Upper lobe of right lung (tissue), 1 donor: ENCODE measurements around the gene SPI1. TPM values are rescaled to one million over a fixed set of nuclear protein-coding genes. Genes with fewer than 3 reads are reported as not detected.

Experiments
- ATAC-seq: fragments of 200-7000 bp; cut with Tn5 transposase; one replicate; pipeline ENCODE4 v1.9.1; 2020; ENCODE audit warnings: mild to moderate bottlenecking, moderate library complexity
- DNase-seq: peaks from one replicate; pipeline ENCODE4 v3.0.0-alpha.2; 2020
- H3K27ac ChIP-seq: fragments of 200-600 bp; one replicate; pipeline ENCODE4 v1.8.0; 2022
- H3K27me3 ChIP-seq: fragments of 200-600 bp; one replicate; pipeline ENCODE4 v1.8.0; 2022; ENCODE audit warnings: mild to moderate bottlenecking
- H3K36me3 ChIP-seq: fragments of 200-600 bp; one replicate; pipeline ENCODE4 v1.8.0; 2022
- H3K4me1 ChIP-seq: fragments of 200-600 bp; one replicate; pipeline ENCODE4 v1.8.0; 2022
- H3K4me3 ChIP-seq: fragments of 200-600 bp; one replicate; pipeline ENCODE4 v1.8.0; 2022; ENCODE audit warnings: mild to moderate bottlenecking
- H3K9me3 ChIP-seq: fragments of 200-600 bp; one replicate; pipeline ENCODE4 v1.8.0; 2022
- intact Hi-C: fragments of 100-400 bp; cut with DNase I; formaldehyde crosslinking; loops from one replicate; pipeline ENCODE4 v1.11.0; 2022
- total RNA-seq: library from RNA; stranded (reverse); fragmentation: NEBNext Ultra II Directional; extraction: Animal tissue kit (Norgen Biotek cat#: 25700); gene quantifications from one replicate; pipeline ENCODE4 v1.2.1, GENCODE V29; 2021
- TF ChIP-seq, protein P1 (sequence below): fragments of 200-600 bp; IDR thresholded peaks from one replicate; pipeline ENCODE4 v1.8.0; 2022; ENCODE audit warnings: antibody characterized with exemption
- donor health status: DM: no; HTN: yes; CAD: no; lungs with severe emphysema.

Gene SPI1
- total RNA-seq, 1 donor from 2014 or later = 168 TPM

DNA sequence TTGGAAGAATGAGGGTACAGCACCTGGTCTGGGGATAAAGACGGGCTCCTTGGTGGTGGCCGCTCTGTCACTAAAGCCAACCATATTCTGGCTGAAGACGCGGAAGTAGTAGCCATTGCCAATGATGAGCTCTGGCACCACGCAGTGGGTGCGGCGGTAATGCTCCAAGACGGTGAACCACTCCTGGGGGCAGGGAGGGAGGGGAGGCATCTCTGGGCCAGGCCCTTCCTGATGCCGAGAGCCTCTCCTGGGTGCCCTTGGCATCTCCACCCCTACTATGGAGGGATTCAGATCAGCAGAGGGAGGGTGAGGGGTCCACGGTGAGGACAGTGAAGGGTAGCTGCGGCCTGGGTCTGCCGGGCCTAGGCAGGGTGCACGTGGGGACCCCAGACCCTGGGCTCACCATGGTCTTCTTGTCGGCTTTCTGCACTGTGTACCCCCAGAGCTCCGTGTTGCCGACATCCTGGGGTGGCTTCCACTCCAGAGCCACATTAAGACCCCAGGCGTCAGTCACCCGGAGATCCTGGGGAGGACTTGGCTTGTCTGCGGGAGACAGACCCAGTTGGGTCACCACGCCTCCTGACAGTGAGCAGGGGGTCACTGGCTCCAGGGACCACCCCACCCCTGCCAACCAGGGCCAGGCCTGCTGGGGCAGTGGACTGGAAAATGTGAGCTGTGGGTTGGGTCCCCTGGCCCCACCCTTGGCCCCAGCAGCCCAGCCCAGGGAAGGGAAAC lies 45.4 kb downstream of the SPI1 start:
- no peaks in the 10 kb centered on the region for H3K9me3 ChIP-seq
- ATAC-seq = no peak
- DNase-seq = no peak
- no peaks in the 10 kb centered on the region for H3K27me3 ChIP-seq
- intact Hi-C loops = no loop called here
- TF ChIP-seq, protein P1, sequence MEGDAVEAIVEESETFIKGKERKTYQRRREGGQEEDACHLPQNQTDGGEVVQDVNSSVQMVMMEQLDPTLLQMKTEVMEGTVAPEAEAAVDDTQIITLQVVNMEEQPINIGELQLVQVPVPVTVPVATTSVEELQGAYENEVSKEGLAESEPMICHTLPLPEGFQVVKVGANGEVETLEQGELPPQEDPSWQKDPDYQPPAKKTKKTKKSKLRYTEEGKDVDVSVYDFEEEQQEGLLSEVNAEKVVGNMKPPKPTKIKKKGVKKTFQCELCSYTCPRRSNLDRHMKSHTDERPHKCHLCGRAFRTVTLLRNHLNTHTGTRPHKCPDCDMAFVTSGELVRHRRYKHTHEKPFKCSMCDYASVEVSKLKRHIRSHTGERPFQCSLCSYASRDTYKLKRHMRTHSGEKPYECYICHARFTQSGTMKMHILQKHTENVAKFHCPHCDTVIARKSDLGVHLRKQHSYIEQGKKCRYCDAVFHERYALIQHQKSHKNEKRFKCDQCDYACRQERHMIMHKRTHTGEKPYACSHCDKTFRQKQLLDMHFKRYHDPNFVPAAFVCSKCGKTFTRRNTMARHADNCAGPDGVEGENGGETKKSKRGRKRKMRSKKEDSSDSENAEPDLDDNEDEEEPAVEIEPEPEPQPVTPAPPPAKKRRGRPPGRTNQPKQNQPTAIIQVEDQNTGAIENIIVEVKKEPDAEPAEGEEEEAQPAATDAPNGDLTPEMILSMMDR = no peak
- H3K4me1 ChIP-seq = no peaks in the 10 kb centered on the region
- H3K27ac ChIP-seq = no peak overlapping the region
- H3K36me3 ChIP-seq = peaks cover 25% of the 10 kb centered on the region
- H3K4me3 ChIP-seq = no peak overlapping the region

DNA sequence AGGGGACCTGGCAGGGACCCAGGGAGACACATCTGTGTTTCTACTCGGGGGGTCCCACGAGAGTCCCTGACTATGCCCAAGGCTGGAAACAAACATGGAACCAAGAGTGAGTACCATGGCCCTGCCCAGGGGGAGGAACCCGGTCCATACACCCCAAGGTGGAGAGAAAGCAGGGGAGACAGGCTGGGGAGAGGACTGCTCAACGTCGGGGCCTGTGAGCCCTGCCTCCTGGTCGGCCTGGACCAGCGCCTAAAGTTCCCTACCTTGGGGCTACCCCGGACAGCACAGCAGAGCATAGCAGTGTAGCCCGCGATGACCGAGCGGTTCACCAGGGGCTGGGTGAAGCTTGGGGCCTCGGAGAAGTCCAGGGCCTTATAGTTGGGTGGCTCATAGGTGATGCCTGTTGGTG lies 46.0 kb downstream of the SPI1 start:
- Histone ChIP-seq H3K4me1 (no peaks in the 10 kb centered on the region), H3K4me3 (no peak overlapping the region), H3K36me3 (peaks cover 31% of the 10 kb centered on the region), H3K9me3 (no peaks in the 10 kb centered on the region), H3K27ac (no peak overlapping the region), H3K27me3 (no peaks in the 10 kb centered on the region)
- ATAC-seq = no peak
- TF ChIP-seq, protein P1 = no peak
- DNase-seq = no peak
- intact Hi-C loops = no loop called here

DNA sequence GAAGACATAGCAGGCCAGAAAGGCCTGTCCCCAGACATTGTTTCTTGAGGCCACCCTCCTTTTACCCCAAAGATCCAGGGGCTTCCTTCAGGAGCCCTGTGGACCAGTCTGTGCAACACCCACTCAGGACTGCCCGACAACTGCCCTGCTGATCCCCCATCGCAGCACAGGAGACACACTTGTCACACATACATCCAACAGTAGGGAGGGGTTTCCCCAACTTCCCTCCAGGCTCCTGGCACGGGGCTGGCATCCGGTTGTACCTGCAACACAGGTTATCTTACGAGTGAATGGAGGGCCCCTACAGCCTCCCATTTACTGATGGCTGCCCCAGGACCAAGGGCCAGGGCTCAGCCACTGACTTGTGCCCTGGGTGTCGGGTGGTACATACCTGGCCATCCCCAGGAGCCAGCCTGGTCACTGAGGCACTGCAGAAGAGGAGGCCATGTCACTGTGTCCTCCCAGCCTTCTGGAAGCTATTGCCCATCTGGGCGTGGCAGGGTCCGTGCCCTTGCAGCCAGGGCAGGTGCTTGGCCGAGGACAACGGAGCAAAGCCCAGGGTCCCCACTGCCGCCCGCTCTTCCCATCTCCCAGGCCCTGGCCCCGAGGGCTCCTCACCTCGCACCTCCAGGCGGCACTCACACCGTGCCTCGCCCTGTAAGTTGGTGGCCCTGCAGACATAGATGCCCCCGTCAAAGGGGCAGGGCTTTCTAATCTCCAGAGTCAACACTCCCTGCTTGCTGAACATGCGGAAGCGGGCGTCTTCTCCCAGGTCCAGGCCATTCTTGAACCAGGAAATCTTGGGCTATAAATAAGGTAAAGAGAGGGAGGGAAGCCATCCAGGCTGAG lies 46.7 kb downstream of the SPI1 start:
- intact Hi-C loops = no loop called here
- peaks cover 38% of the 10 kb centered on the region for H3K36me3 ChIP-seq
- no peak for ATAC-seq
- no peak overlapping the region for H3K27ac ChIP-seq
- no peak for DNase-seq
- TF ChIP-seq, protein P1 = no peak
- no peaks in the 10 kb centered on the region for H3K9me3 ChIP-seq
- H3K4me1 ChIP-seq = no peaks in the 10 kb centered on the region
- H3K4me3 ChIP-seq = no peak overlapping the region
- no peaks in the 10 kb centered on the region for H3K27me3 ChIP-seq

DNA sequence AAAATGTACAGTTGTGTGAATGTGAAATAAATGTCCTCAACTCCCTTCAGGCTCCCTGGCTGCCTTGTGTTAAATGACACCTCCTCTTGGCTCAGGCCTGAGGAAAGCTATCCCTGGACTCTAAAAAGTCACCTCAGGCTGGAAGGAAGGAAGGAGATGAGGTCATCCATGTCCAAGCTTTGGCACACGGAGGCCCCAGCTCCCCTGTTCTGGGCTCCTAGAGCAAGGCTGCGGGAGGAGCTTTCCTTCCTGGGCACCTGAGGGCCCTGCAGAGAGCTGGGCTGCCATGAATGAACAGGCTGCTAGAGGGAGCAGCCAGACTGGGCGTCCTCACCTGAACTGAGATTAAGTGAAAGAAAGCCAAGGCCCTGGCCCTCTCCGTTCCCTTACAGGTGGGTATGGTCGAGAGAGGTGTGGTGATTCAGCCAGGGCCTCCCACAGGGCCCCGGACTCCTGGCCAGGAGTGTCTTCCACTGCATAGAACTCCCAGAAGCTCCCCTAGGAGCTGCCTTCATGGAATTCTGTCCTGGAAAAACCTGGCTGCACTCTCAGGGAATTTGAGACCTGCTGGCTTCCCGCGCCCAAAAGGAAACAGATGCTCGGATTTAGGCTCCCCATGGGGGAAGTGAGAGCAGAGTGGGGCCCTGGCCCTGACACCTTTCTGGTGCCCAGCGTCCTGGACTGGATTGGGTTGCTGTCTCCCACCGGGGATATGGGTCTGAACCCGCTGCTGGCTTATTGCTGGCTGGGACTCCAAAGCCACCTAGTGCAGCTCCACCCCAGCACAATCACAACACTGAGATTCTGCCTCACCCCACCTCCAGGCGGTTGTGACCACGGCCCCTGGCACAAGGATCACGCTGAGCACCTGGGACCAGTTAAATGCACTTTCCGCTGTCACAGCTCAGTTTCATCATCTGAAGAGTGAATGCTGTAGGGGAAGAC lies 48.1 kb downstream of the SPI1 start:
- DNase-seq (no peak), ATAC-seq (no peak)
- Histone ChIP-seq H3K36me3 (peaks cover 46% of the 10 kb centered on the region), H3K27me3 (no peaks in the 10 kb centered on the region), H3K4me3 (no peak overlapping the region), H3K27ac (no peak overlapping the region), H3K4me1 (no peaks in the 10 kb centered on the region), H3K9me3 (no peaks in the 10 kb centered on the region)
- TF ChIP-seq, protein P1 = no peak
- intact Hi-C loops = no loop called here

DNA sequence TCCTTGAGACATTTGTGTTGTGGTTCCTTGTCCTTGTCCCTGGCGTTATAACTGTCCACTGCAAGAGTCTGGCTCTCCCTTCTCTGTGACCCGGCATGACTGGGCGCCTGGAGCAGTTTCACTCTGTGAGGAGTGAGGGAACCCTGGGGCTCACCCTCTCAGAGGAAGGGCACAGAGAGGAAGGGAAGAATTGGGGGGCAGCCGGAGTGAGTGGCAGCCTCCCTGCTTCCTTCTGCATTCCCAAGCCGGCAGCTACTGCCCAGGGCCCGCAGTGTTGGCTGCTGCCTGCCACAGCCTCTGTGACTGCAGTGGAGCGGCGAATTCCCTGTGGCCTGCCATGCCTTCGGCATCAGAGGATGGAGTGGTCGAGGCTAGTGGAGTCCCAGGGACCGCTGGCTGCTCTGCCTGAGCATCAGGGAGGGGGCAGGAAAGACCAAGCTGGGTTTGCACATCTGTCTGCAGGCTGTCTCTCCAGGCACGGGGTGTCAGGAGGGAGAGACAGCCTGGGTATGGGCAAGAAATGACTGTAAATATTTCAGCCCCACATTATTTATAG lies 48.8 kb downstream of the SPI1 start:
- intact Hi-C loops = no loop called here
- H3K27ac ChIP-seq = no peak overlapping the region
- ATAC-seq = no peak
- H3K9me3 ChIP-seq = no peaks in the 10 kb centered on the region
- DNase-seq = no peak
- H3K27me3 ChIP-seq = no peaks in the 10 kb centered on the region
- peaks cover 46% of the 10 kb centered on the region for H3K36me3 ChIP-seq
- TF ChIP-seq, protein P1 = no peak
- no peak overlapping the region for H3K4me3 ChIP-seq
- H3K4me1 ChIP-seq = no peaks in the 10 kb centered on the region
